NCI-H2196 (cell line): ENCODE results near the gene ABCF2.

ENCODE experiments used
- DNase-seq: peaks from one replicate; lab custom pipeline; 2025; ENCODE audit not compliant: unreplicated experiment; lab: John Stamatoyannopoulos, UW

Gene ABCF2

DNA sequence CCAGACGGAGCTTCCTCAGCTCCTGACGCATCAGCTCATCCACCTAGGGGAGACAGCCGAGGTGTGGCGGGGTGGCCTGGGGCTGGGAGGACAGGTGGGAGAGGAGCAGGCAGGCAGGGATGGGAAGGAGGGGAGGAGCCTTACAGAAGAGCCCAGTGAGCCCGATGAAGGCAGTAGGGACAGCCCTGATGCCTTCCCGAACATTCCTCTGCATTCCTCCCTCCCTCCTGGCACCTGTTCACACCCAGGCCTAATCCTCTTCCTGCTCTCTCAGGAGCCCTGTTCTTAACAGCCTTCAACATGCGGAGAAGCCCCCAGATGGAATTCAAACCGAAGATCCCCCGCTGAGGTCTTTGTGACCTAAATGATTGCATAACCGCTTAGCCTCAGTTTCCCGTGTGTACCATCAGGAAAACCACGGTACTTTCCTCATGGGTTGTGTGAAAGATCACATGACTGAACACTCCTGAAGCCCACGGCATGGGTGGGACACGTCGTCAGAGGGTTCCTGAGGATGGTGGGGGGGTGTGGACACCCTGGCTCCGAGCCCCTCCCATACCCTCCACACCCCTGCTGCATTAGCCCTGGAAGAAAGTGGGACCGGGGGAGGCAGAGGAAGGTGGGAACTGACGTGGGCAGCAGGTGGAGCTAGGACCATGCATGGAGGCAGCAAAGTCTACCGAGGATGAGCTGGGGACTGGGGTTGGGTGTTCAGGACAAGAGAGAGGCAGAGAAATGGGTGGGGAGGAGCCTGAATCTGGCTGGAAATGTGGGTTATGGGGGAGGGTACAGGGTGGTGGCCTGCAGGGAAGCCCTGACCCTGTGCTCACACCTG is 31.2 kb downstream of the ABCF2 start:
- DNase-seq = no peak

DNA sequence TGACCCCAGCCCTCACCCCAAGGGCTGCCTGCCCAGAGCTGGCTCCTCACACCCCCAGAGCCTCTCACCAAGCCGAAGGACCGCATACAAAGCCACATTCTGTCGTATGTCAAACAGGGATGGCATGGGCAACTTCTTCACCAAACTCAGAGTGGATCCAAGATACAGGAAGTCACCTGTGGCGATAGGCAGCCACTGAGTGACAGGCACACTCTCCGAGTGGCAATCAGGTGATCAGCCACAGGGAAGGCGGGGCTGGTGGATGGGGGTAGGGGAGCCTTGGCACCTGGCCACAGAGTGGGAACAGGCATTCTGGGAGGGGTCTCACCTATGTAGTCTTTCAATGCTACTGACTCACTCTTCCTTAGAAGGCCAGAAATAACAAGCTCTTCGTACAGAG is 32.8 kb downstream of the ABCF2 start:
- no peak for DNase-seq

DNA sequence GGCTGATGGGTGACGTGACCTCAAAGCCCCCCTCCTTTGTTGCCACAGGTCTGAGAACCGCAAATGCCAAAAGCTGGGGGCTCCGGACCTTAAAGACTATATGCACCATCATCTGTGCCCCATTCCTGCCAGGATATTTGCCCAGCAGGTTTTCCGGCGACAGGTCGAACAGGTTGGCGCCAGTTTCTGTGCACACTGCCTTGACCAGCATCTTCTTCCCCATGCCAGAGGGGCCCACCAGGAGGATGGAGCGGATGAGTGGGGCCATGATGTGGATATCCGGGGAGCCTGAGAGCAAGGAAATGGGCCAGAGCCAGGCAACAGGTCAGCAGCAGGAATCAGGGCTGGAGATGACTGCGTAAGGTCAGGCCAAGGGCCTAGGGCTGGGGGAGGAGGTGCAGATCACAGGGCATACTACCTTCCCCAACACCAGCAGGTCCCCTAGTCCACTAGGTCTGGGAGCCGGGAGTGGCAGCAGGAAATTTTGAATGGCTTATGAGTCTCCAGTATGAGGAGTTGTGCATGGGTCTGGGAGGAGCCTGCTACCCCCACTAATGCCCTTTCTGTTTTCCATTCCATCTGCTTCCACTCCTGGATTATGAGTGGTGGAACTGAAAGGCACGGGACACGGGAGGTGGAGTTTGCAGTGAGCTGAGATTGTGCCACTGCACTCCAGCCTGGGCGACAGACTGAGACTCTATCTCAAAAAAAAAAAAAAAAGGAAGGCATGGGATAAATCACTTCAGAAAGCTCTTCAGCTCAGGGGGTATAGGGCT is 33.6 kb downstream of the ABCF2 start:
- no peak for DNase-seq

GRCh38 chr7:151192002-151192539 is 34.9 kb downstream of the ABCF2 start:
- DNase-seq = no peak

- DNase-seq = no peak
Observed at GRCh38 chr7:151191544-151191943, 35.5 kb downstream of the ABCF2 start.

DNA sequence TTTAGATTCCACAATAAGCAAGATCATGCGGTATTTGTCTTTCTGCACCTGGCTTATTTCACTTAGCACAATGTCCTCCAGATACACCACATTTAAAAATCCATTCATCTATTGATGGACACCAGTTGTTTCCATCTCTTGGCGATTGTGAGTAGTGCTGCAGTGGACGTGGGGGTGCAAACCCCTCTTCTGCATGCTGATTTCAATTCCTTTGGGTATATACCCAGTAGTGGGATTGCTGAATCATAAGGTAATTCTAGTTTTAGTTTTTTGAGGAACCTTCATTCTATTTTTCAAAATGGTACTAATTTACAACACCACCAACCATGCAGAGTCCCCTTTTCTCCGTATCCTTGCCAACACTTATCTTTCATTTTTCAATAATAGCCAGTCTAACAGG is 38.0 kb downstream of the ABCF2 start:
- no peak for DNase-seq

- DNase-seq = no peak
Observed at GRCh38 chr7:151188252-151188542, 38.8 kb downstream of the ABCF2 start.

DNA sequence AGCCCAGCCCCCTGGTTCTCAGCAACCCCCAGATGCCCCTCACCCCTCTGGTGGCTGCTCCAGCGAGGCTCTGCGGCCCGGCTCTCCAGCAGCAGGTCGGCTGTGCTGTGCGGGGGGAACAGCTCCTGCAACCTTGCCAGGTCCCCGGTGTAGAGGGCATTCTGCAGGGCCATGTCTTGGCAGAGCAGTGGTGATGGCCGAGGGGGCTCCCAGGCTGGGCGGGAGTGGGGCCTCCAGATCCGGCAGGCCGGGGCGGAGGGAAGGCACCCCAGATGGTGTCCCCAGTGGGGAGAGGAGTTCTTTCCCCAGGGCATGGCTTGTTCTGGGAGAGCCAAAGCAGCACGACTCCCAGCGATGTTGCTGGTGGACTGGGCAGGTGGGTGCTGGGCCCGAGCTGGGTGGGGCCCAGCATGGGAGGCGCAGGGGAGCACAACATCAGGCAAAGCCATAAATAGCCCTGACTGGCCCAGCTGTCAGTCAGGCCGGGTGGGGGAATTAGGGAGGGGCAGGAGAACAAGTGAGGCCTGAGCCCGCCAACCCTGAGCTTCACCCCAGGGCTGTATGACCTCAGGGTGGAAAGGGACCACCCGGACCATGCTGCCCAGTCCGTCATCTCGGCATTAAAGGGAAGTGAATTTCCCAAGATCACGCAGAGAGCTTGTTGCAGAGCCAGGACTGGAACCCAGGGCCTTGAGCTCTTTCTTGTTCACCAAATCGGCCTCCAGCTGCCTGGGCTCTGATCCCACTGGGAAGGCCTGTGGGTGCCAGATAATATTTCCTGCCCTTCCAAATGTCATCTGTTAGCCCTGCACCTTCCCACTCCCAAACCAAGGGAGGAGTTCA is 39.4 kb downstream of the ABCF2 start:
- no peak for DNase-seq

- no peak for DNase-seq
Observed at GRCh38 chr7:151186640-151187408, 40.2 kb downstream of the ABCF2 start, which contains the start of gene ASB10. ASB10 (minus strand) TSS chr7:151187250; CDS start chr7:151187130, 120 bp downstream.

GRCh38 chr7:151185762-151186639 is 41.0 kb downstream of the ABCF2 start:
- DNase-seq = no peak

- DNase-seq = no peak
Observed at GRCh38 chr7:151181011-151181431, 46.0 kb downstream of the ABCF2 start.

DNA sequence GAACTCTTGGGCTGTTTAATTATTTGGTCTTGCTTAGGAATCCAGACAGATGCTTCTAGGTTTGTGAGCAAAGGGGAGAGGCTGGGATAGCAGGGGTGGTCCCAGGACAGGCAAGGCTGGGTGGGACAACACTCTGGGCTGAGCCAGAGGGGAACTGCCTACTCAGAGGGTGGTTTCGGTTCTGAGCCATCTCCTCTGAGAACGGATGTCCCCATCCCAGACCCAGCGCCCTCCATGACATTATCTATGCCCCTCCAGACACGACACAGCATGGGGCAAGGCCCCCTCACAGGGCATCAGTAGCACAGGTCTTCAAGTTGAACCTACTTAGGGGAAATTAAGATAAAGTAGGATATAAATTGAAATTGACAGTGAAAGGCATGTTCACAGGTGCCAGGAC is 47.1 kb downstream of the ABCF2 start:
- DNase-seq = no peak

DNA sequence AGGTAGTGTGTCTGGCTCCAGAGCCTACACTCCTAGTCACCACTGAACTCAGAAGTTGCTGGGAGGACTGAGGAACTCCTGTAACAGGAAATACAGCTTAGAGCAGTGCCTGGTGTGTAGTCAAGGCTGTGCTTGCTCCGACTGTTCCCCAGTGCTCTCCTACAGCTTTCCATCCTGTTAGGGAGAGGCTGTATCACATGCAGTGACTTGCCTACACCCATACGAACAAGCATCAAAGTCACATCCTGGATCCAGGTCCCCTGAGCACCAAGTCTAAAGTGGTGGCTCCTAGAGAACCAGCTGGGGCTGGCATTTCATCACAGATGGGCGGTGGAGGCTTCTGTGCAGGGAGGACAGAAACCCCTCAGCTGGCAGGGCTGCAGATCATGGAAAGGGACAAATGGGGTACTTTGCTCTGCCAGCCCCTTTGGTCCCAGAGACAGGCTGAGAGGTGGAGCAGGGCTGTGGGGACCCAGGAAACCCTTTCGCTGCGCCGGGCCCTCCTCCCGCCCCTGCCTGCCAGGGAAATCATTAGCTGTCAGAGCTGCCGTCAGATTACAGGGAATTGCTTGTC is 47.6 kb downstream of the ABCF2 start:
- DNase-seq = no peak

DNA sequence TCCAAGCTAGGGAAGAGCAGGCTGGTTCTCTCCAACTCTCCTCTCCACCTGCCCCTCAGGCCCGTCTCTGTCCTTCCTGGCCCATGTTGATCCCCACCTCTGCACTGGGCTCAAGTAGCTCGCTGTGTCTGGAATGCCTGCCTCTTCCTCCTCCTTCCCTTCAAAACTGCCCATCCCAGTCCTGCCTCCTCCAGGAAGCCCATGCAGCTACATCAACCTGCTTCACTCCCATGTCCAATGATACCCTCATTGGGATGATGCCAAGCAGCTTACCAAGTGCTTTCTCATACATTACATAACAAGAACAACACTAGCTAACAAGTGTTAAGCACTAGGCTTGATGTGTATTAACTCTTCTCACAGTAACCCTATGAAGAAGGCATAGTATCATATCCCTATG is 48.2 kb downstream of the ABCF2 start:
- DNase-seq = no peak

- no peak for DNase-seq
Observed at GRCh38 chr7:151178236-151178635, 48.8 kb downstream of the ABCF2 start.

DNA sequence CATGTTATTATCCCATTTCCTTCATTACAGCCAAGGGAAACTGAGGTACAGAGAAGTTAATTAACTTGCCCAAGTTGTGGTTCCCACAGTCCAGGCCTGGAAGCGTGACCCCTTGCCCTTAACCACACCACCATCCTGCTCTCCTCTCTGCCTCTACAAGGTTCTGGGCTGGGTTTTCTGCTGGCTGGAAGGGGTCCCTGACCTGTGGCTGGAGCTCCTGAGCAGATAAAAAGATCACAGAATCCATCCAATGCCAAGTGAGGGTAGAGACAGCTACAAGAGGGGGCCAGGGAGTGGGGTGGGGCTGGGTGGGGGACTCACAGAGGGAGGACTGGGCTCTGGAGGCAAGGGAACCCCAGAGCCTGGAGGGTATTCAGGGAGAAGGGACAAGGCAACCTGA is 49.7 kb downstream of the ABCF2 start:
- DNase-seq = no peak

- no peak for DNase-seq
Observed at GRCh38 chr7:151176401-151176800, 50.6 kb downstream of the ABCF2 start.

- DNase-seq = no peak
Observed at GRCh38 chr7:151175793-151176311, 51.2 kb downstream of the ABCF2 start.
